Measurements from ENCODE around the gene IQCE. TPM values are rescaled to one million over a fixed set of nuclear protein-coding genes. Genes with fewer than 3 reads are reported as not detected.

IQCE gene
- total and polyA plus RNA-seq, 3 donors from 2014 or later: 57.9 to 139 (median 86.4) TPM

DNA sequence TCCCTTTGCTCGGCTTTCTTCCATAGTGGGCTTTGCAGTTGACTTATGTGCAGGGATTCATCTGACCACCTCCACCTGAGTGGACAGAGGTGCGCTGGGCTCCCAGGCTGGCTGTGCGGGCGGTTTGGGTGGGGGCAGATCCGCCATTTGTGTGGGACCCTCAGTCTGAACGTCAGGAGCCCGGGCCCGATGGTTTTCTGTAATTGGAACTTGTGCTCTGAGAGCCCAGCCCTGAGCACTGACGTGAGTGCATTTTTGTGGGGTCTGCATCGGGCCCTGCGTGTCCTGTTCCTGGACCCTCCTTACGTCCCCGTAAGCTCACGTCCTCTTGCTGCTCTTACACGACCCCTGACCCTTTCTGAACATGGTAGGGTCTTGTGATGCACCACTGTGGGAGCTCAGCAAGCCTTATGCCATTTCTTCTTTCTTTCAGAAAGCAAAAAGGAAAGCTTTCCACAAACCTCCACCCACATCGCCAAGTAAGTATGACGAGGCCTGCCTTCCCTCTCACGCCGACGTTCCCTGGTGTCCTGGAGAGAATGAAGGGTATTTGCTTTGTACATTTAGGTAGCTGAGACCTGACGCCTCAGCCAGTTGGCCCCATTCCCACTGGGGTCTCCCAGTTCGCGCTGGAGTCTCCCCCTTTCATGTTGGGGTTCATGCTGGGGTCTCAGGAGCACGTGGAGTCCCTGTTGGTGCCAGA, 9.9 kb downstream of the IQCE start:
- 92 to 95% methylated on average over 21 to 23 of the region's 24 CpGs for WGBS, 2 donors
- Histone ChIP-seq H3K9me3 (no peaks in the 10 kb centered on the region), H3K27me3 (no peaks in the 10 kb centered on the region), H3K4me3 (no peak overlapping the region), H3K36me3 (ENCODE audit: low read depth, missing control alignments) (no peaks in the 10 kb centered on the region), H3K4me1 (no peaks in the 10 kb centered on the region), H3K27ac (no peak overlapping the region)
- TF ChIP-seq, protein P1, sequence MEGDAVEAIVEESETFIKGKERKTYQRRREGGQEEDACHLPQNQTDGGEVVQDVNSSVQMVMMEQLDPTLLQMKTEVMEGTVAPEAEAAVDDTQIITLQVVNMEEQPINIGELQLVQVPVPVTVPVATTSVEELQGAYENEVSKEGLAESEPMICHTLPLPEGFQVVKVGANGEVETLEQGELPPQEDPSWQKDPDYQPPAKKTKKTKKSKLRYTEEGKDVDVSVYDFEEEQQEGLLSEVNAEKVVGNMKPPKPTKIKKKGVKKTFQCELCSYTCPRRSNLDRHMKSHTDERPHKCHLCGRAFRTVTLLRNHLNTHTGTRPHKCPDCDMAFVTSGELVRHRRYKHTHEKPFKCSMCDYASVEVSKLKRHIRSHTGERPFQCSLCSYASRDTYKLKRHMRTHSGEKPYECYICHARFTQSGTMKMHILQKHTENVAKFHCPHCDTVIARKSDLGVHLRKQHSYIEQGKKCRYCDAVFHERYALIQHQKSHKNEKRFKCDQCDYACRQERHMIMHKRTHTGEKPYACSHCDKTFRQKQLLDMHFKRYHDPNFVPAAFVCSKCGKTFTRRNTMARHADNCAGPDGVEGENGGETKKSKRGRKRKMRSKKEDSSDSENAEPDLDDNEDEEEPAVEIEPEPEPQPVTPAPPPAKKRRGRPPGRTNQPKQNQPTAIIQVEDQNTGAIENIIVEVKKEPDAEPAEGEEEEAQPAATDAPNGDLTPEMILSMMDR (IDR thresholded peaks at IDR 0.05): no peak
- TF ChIP-seq POLR2A (IDR thresholded peaks at IDR 0.05): no peak
- intact Hi-C loops (cut with DNase I; ENCODE audit: low total_unique reads): no loop called here
- no peak for DNase-seq

DNA sequence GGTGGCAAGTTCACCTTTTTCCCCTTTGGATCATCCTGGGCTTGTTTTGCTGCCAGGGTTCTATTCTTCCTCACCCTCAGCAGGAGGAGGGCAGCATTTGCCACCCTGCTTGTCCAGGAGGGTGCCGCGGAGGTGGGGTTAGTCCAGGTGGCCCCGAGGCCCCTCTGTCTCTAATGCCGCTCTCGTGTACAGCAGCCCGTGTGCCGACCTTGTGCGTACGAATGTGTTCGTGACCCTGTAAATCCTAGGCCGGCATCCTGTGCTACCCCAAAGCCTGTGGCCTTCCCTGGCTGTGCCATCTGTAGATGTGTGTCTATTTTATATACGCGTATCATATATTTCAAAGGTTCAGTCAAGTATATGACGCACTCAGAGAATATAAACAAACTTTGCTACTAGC, 10.6 kb downstream of the IQCE start:
- no peak for DNase-seq
- WGBS, 2 donors: 95 to 96% methylated on average over 14 of the region's 14 CpGs
- TF ChIP-seq POLR2A (IDR thresholded peaks at IDR 0.05): no peak
- TF ChIP-seq, protein P1 (IDR thresholded peaks at IDR 0.05): no peak

DNA sequence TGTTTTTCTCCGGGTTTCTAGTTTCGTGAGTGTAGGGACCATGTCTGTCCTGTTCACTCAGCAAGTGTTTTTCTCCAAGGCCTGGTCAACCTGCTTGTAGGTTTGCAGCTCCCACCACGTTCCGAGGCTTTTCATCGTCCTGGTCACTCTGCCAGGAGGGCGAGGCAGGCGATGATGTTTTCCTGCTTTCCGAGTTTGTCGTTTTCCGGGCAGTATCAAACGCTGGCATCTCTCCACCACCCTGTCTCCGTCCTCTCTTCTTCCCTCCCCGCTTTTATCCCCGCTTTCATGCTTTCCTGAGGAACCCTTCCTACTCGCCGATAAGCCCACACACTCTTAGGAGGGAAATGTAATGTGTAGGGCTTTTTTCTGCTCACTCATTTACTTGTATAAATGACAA, 11.2 kb downstream of the IQCE start:
- H3K9me3 ChIP-seq: no peaks in the 10 kb centered on the region
- H3K27me3 ChIP-seq: no peaks in the 10 kb centered on the region
- 91% methylated on average over 16 of the region's 16 CpGs for WGBS, 2 donors
- H3K36me3 ChIP-seq (ENCODE audit: low read depth, missing control alignments): no peaks in the 10 kb centered on the region
- no peak for DNase-seq
- H3K4me1 ChIP-seq: no peaks in the 10 kb centered on the region
- TF ChIP-seq, protein P1 (IDR thresholded peaks at IDR 0.05): no peak
- TF ChIP-seq POLR2A (IDR thresholded peaks at IDR 0.05): no peak
- intact Hi-C loops (cut with DNase I; ENCODE audit: low total_unique reads): no loop called here
- no peak overlapping the region for H3K4me3 ChIP-seq
- H3K27ac ChIP-seq: no peak overlapping the region

More for the DNA sequence above, 10.6 kb downstream of the IQCE start:
- no peaks in the 10 kb centered on the region for H3K9me3 ChIP-seq
- no peaks in the 10 kb centered on the region for H3K27me3 ChIP-seq
- no peaks in the 10 kb centered on the region for H3K4me1 ChIP-seq
- H3K27ac ChIP-seq: no peak overlapping the region
- no peaks in the 10 kb centered on the region for H3K36me3 ChIP-seq (ENCODE audit: low read depth, missing control alignments)
- intact Hi-C loops (cut with DNase I; ENCODE audit: low total_unique reads): no loop called here
- H3K4me3 ChIP-seq: no peak overlapping the region

DNA sequence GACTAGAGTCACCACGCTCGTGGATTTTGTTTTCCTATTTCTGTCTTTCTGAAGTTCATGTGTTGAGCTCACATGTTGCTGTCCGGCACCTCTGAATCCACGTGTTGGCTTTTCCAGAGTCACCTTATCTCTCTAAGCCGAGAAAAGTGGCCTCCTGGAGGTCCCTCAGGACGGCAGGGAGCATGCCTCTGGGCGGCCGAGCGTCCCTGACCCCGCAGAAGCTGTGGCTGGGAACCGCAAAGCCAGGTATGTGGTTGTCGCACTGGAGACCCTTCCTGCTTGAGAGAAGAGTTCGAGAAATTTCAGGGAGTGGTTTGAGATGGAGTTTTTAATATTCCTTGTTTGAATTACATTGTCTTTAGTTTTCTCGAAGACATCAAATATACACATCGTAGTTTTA, 12.6 kb downstream of the IQCE start:
- Histone ChIP-seq H3K9me3 (no peaks in the 10 kb centered on the region), H3K27ac (no peak overlapping the region), H3K4me3 (no peak overlapping the region), H3K4me1 (no peaks in the 10 kb centered on the region), H3K36me3 (ENCODE audit: low read depth, missing control alignments) (no peaks in the 10 kb centered on the region), H3K27me3 (no peaks in the 10 kb centered on the region)
- 86 to 89% methylated on average over 15 of the region's 15 CpGs for WGBS, 2 donors
- TF ChIP-seq, protein P1 (IDR thresholded peaks at IDR 0.05): no peak
- TF ChIP-seq POLR2A (IDR thresholded peaks at IDR 0.05): no peak
- intact Hi-C loops (cut with DNase I; ENCODE audit: low total_unique reads): no loop called here
- DNase-seq: no peak
